SJSA1 (cell line): ENCODE results near the gene CD19. TPM values are rescaled to one million over a fixed set of nuclear protein-coding genes. Genes with fewer than 3 reads are reported as not detected.
A peak's percentile ranks its signal among the peaks of the same experiment; 100 is the strongest.
"Not testable (repeated sequence)": the region's sequence is repeated elsewhere in the genome, so short reads cannot be mapped to it uniquely, and the experiment has no call there.

Experiments used
- DNase-seq, 2 experiments: peaks; one replicate each; pipeline ENCODE4 v3.0.0-alpha.2; 2015 to 2020; ENCODE audit warnings: low spot score in 2 of 2, low read depth in 1 of 2
- H3K27ac ChIP-seq: fragments of 250-450 bp; sonication (Bioruptor Pico); 2 replicates; pipeline ENCODE4 v1.5.1; 2020; ENCODE audit warnings: mild to moderate bottlenecking, moderate library complexity
- H3K27me3 ChIP-seq: fragments of 250-450 bp; sonication (Bioruptor Pico); replicated peaks from 2 replicates; pipeline ENCODE4 v1.5.1; 2020; ENCODE audit warnings: mild to moderate bottlenecking, moderate library complexity
- H3K36me3 ChIP-seq: fragments of 250-450 bp; sonication (Bioruptor Pico); 2 replicates; pipeline ENCODE4 v1.5.1; 2020; ENCODE audit warnings: mild to moderate bottlenecking
- H3K4me1 ChIP-seq: fragments of 250-450 bp; sonication (Bioruptor Pico); replicated peaks from 2 replicates; pipeline ENCODE4 v1.6.1; 2021; ENCODE audit warnings: mild to moderate bottlenecking
- H3K4me3 ChIP-seq: fragments of 250-450 bp; sonication (Bioruptor Pico); 2 replicates; pipeline ENCODE4 v1.5.1; 2020; ENCODE audit warnings: mild to moderate bottlenecking
- H3K9me3 ChIP-seq: fragments of 250-450 bp; sonication (Bioruptor Pico); replicated peaks from 2 replicates; pipeline ENCODE4 v1.5.1; 2020; ENCODE audit warnings: mild to moderate bottlenecking
- total RNA-seq: library from RNA; depleted of rRNA; stranded (reverse); fragments of >200 nt; shearing (Covaris generic); gene quantifications from 2 replicates; pipeline ENCODE4 v1.2.3, GENCODE V29; 2014

The CD19 gene
- total RNA-seq, 1 experiment from 2014 or later: not detected

- H3K36me3 ChIP-seq: no peaks in the 10 kb centered on the region
- no peaks in the 10 kb centered on the region for H3K27me3 ChIP-seq
- no peaks in the 10 kb centered on the region for H3K9me3 ChIP-seq
- H3K4me3 ChIP-seq: no peak overlapping the region
- H3K4me1 ChIP-seq: no peaks in the 10 kb centered on the region
- peak; percentile 31 to 58 for DNase-seq
- H3K27ac ChIP-seq: no peak overlapping the region
Observed at GRCh38 chr16:28935924-28936783, 4.4 kb downstream of the CD19 start.

GRCh38 chr16:28936784-28937155 is 5.0 kb downstream of the CD19 start:
- H3K4me3 ChIP-seq: no peak overlapping the region
- no peaks in the 10 kb centered on the region for H3K36me3 ChIP-seq
- no peaks in the 10 kb centered on the region for H3K4me1 ChIP-seq
- no peaks in the 10 kb centered on the region for H3K27me3 ChIP-seq
- no peak for DNase-seq
- H3K27ac ChIP-seq: no peak overlapping the region
- H3K9me3 ChIP-seq: no peaks in the 10 kb centered on the region

- Histone ChIP-seq H3K27me3 (no peaks in the 10 kb centered on the region), H3K27ac (no peak overlapping the region), H3K4me1 (no peaks in the 10 kb centered on the region), H3K4me3 (no peak overlapping the region), H3K9me3 (no peaks in the 10 kb centered on the region), H3K36me3 (no peaks in the 10 kb centered on the region)
- DNase-seq: no peak
Observed at GRCh38 chr16:28937222-28937876, 5.6 kb downstream of the CD19 start.

- Histone ChIP-seq H3K27me3 (no peaks in the 10 kb centered on the region), H3K36me3 (no peaks in the 10 kb centered on the region), H3K27ac (no peak overlapping the region), H3K4me1 (no peaks in the 10 kb centered on the region), H3K9me3 (no peaks in the 10 kb centered on the region), H3K4me3 (no peak overlapping the region)
- DNase-seq: no peak
Observed at GRCh38 chr16:28938721-28939120, 7.0 kb downstream of the CD19 start.

- not testable (repeated sequence) for DNase-seq, H3K27me3 ChIP-seq, H3K4me3 ChIP-seq, H3K27ac ChIP-seq, H3K9me3 ChIP-seq, H3K36me3 ChIP-seq, H3K4me1 ChIP-seq
Observed at GRCh38 chr16:28939825-28940224, 8.1 kb downstream of the CD19 start.

- H3K9me3 ChIP-seq: no peaks in the 10 kb centered on the region
- H3K4me3 ChIP-seq: no peak overlapping the region
- H3K27me3 ChIP-seq: no peaks in the 10 kb centered on the region
- H3K4me1 ChIP-seq: peaks cover 8% of the 10 kb centered on the region
- DNase-seq: no peak
- H3K27ac ChIP-seq: no peak overlapping the region
- H3K36me3 ChIP-seq: no peaks in the 10 kb centered on the region
Observed at GRCh38 chr16:28943281-28943680, 11.5 kb downstream of the CD19 start.

GRCh38 chr16:28946681-28947080 is 14.9 kb downstream of the CD19 start:
- H3K9me3 ChIP-seq: no peaks in the 10 kb centered on the region
- H3K4me3 ChIP-seq: no peak overlapping the region
- DNase-seq: no peak
- no peaks in the 10 kb centered on the region for H3K27me3 ChIP-seq
- H3K36me3 ChIP-seq: peaks cover 5% of the 10 kb centered on the region
- no peak overlapping the region for H3K27ac ChIP-seq
- peaks cover 14% of the 10 kb centered on the region for H3K4me1 ChIP-seq

- Histone ChIP-seq H3K27ac (peak within 1 kb of the TSS; percentile 37), H3K4me1 (peaks cover 12% of the 10 kb centered on the region), H3K9me3 (no peaks in the 10 kb centered on the region), H3K36me3 (peaks cover 42% of the 10 kb centered on the region), H3K27me3 (no peaks in the 10 kb centered on the region), H3K4me3 (peak within 1 kb of the TSS; percentile 88)
- peak; percentile 99 to 100 for DNase-seq
Observed at GRCh38 chr16:28950648-28951409, 19.1 kb downstream of the CD19 start, which contains the start of gene NFATC2IP. TSS of gene NFATC2IP (plus strand) at chr16:28950937. CDS start at chr16:28951012, 75 bp downstream.

- H3K36me3 ChIP-seq: peaks cover 48% of the 10 kb centered on the region
- H3K9me3 ChIP-seq: no peaks in the 10 kb centered on the region
- H3K27ac ChIP-seq: peak overlapping the region; percentile 37
- no peaks in the 10 kb centered on the region for H3K27me3 ChIP-seq
- H3K4me3 ChIP-seq: peak overlapping the region; percentile 88
- peaks cover 11% of the 10 kb centered on the region for H3K4me1 ChIP-seq
- no peak for DNase-seq
Observed at GRCh38 chr16:28951410-28951943, 19.7 kb downstream of the CD19 start.

- no peaks in the 10 kb centered on the region for H3K27me3 ChIP-seq
- no peak for DNase-seq
- H3K9me3 ChIP-seq: no peaks in the 10 kb centered on the region
- H3K27ac ChIP-seq: no peak overlapping the region
- no peaks in the 10 kb centered on the region for H3K4me1 ChIP-seq
- H3K4me3 ChIP-seq: no peak overlapping the region
- H3K36me3 ChIP-seq: peaks cover 81% of the 10 kb centered on the region
Observed at GRCh38 chr16:28958216-28958615, 26.4 kb downstream of the CD19 start.

GRCh38 chr16:28958836-28959235 is 27.1 kb downstream of the CD19 start:
- Histone ChIP-seq H3K9me3 (no peaks in the 10 kb centered on the region), H3K4me1 (no peaks in the 10 kb centered on the region), H3K36me3 (peaks cover 81% of the 10 kb centered on the region), H3K4me3 (no peak overlapping the region), H3K27ac (no peak overlapping the region), H3K27me3 (no peaks in the 10 kb centered on the region)
- DNase-seq: no peak

GRCh38 chr16:28964072-28964471 is 32.3 kb downstream of the CD19 start:
- Histone ChIP-seq H3K9me3 (no peaks in the 10 kb centered on the region), H3K36me3 (peaks cover 53% of the 10 kb centered on the region), H3K27ac (no peak overlapping the region), H3K4me1 (no peaks in the 10 kb centered on the region), H3K4me3 (no peak overlapping the region), H3K27me3 (no peaks in the 10 kb centered on the region)
- no peak for DNase-seq

- H3K27ac ChIP-seq: no peak overlapping the region
- H3K4me3 ChIP-seq: no peak overlapping the region
- no peaks in the 10 kb centered on the region for H3K9me3 ChIP-seq
- DNase-seq: no peak
- H3K4me1 ChIP-seq: no peaks in the 10 kb centered on the region
- peaks cover 50% of the 10 kb centered on the region for H3K36me3 ChIP-seq
- H3K27me3 ChIP-seq: no peaks in the 10 kb centered on the region
Observed at GRCh38 chr16:28964496-28964895, 32.7 kb downstream of the CD19 start.
